CD4-positive, alpha-beta T cell treated with Interleukin-17A for 4 hours (primary cell): ENCODE data around the gene SMAD7.

ENCODE experiments used
- DNase-seq: peaks from one replicate; pipeline ENCODE4 v3.0.0-alpha.2; 2020; ENCODE audit warnings: mixed read lengths

SMAD7 gene

GRCh38 chr18:48929212-48929612, 21.6 kb downstream of the SMAD7 start:
- no peak for DNase-seq

GRCh38 chr18:48928787-48929186, 22.0 kb downstream of the SMAD7 start:
- peak; percentile 87 for DNase-seq

- DNase-seq: peak; percentile 3
Measured at GRCh38 chr18:48927286-48928080, 23.3 kb downstream of the SMAD7 start.

- peak; percentile 4 for DNase-seq
Measured at GRCh38 chr18:48926420-48926857, 24.3 kb downstream of the SMAD7 start.

GRCh38 chr18:48925491-48925780, 25.3 kb downstream of the SMAD7 start:
- DNase-seq: peak; percentile 1

- DNase-seq: peak; percentile 2
Measured at GRCh38 chr18:48924630-48925490, 25.9 kb downstream of the SMAD7 start.

GRCh38 chr18:48923746-48924629, 26.8 kb downstream of the SMAD7 start:
- DNase-seq: peak; percentile 8

- peak; percentile 46 for DNase-seq
Measured at GRCh38 chr18:48922801-48923730, 27.7 kb downstream of the SMAD7 start.

GRCh38 chr18:48922226-48922800, 28.5 kb downstream of the SMAD7 start:
- DNase-seq: no peak

GRCh38 chr18:48921305-48922225, 29.2 kb downstream of the SMAD7 start:
- no peak for DNase-seq

- DNase-seq: no peak
Measured at GRCh38 chr18:48920408-48921038, 30.2 kb downstream of the SMAD7 start.

- no peak for DNase-seq
Measured at GRCh38 chr18:48919547-48919946, 31.2 kb downstream of the SMAD7 start.

- no peak for DNase-seq
Measured at GRCh38 chr18:48918660-48919456, 31.9 kb downstream of the SMAD7 start.

- no peak for DNase-seq
Measured at GRCh38 chr18:48917579-48918517, 32.9 kb downstream of the SMAD7 start.

- no peak for DNase-seq
Measured at GRCh38 chr18:48915626-48916425, 34.9 kb downstream of the SMAD7 start.

GRCh38 chr18:48914581-48915251, 36.0 kb downstream of the SMAD7 start:
- DNase-seq: no peak
